ENCODE data around the gene TRMU.

DNA sequence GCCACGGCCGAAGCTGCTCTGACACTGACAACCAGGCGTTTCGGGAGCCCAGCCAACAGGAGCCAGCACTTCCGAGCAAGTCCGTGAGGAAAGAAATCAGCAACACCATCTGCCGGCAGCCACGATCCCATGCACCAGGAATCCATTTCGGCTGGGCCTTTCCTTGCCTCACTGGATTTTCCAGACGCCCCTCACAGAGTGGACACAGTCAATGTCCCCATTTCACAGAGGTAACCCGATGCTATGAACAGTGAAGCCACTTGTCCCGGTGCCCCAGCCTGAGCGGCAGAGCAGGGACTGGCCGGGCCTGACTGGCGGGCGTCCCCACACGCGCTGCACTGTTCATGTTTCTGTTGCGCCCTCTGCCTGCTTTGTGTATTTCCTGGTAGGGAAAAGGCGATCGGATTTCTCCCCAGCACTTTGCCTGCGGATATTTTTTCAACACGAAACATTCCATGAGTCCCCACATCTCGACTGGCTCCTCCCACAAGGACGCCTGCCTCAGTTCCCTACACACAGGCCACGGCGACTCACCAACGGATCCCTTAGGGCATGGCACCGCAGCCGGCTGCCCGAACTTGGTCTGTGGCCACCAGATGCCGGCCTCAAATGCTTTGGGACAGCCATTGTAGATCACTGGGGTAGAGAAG, 55.3 kb downstream of the TRMU start:
- TF ChIP-seq, protein P1, sequence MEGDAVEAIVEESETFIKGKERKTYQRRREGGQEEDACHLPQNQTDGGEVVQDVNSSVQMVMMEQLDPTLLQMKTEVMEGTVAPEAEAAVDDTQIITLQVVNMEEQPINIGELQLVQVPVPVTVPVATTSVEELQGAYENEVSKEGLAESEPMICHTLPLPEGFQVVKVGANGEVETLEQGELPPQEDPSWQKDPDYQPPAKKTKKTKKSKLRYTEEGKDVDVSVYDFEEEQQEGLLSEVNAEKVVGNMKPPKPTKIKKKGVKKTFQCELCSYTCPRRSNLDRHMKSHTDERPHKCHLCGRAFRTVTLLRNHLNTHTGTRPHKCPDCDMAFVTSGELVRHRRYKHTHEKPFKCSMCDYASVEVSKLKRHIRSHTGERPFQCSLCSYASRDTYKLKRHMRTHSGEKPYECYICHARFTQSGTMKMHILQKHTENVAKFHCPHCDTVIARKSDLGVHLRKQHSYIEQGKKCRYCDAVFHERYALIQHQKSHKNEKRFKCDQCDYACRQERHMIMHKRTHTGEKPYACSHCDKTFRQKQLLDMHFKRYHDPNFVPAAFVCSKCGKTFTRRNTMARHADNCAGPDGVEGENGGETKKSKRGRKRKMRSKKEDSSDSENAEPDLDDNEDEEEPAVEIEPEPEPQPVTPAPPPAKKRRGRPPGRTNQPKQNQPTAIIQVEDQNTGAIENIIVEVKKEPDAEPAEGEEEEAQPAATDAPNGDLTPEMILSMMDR (conservative IDR thresholded peaks at IDR 0.05; ENCODE audit: low read depth, low read length), result peak; percentile 55
- no peak for TF ChIP-seq EZH2 (IDR thresholded peaks at IDR 0.05; ENCODE audit: borderline replicate concordance, low read depth, low read length, poor library complexity, severe bottlenecking)

Data from A673 (cell line).